Measurements from ENCODE around the gene FGF2.
"Not testable (repeated sequence)": the region's sequence is repeated elsewhere in the genome, so short reads cannot be mapped to it uniquely, and the experiment has no call there.

Gene FGF2

GRCh38 chr4:122784261-122784660, 42.4 kb upstream of the FGF2 start:
- TF ChIP-seq CTCF (IDR thresholded peaks at IDR 0.05; ENCODE audit: low read depth, low read length, missing control alignments): no peak
- DNase-seq (ENCODE audit: extremely low read depth, low read depth): no peak
- no peak overlapping the region for H3K4me3 ChIP-seq (replicated peaks; ENCODE audit: low read depth, low read length)

GRCh38 chr4:122785099-122785498, 41.5 kb upstream of the FGF2 start:
- no peak for TF ChIP-seq CTCF (IDR thresholded peaks at IDR 0.05; ENCODE audit: low read depth, low read length, missing control alignments)
- no peak for DNase-seq (ENCODE audit: extremely low read depth, low read depth)

GRCh38 chr4:122786296-122786695, 40.3 kb upstream of the FGF2 start:
- not testable (repeated sequence) for H3K4me3 ChIP-seq (replicated peaks; ENCODE audit: low read depth, low read length); DNase-seq (ENCODE audit: extremely low read depth, low read depth)

More at GRCh38 chr4:122785099-122785498, 41.5 kb upstream of the FGF2 start:
- H3K4me3 ChIP-seq (replicated peaks; ENCODE audit: low read depth, low read length): no peak overlapping the region

- not testable (repeated sequence) for H3K4me3 ChIP-seq (replicated peaks; ENCODE audit: low read depth, low read length); DNase-seq (ENCODE audit: extremely low read depth, low read depth)
Measured at GRCh38 chr4:122786920-122787319, 39.7 kb upstream of the FGF2 start.

GRCh38 chr4:122787940-122788339, 38.7 kb upstream of the FGF2 start:
- TF ChIP-seq CTCF (IDR thresholded peaks at IDR 0.05; ENCODE audit: low read depth, low read length, missing control alignments): no peak
- H3K4me3 ChIP-seq (replicated peaks; ENCODE audit: low read depth, low read length): no peak overlapping the region
- DNase-seq (ENCODE audit: extremely low read depth, low read depth): no peak

GRCh38 chr4:122788935-122789334, 37.7 kb upstream of the FGF2 start:
- H3K4me3 ChIP-seq (replicated peaks; ENCODE audit: low read depth, low read length): no peak overlapping the region
- TF ChIP-seq CTCF (IDR thresholded peaks at IDR 0.05; ENCODE audit: low read depth, low read length, missing control alignments): no peak

GRCh38 chr4:122793811-122794210, 32.8 kb upstream of the FGF2 start:
- no peak for TF ChIP-seq CTCF (IDR thresholded peaks at IDR 0.05; ENCODE audit: low read depth, low read length, missing control alignments)
- no peak for DNase-seq (ENCODE audit: extremely low read depth, low read depth)
- no peak overlapping the region for H3K4me3 ChIP-seq (replicated peaks; ENCODE audit: low read depth, low read length)

More at GRCh38 chr4:122788935-122789334, 37.7 kb upstream of the FGF2 start:
- no peak for DNase-seq (ENCODE audit: extremely low read depth, low read depth)

GRCh38 chr4:122796801-122797404, 29.7 kb upstream of the FGF2 start:
- TF ChIP-seq CTCF (IDR thresholded peaks at IDR 0.05; ENCODE audit: low read depth, low read length, missing control alignments): no peak
- H3K4me3 ChIP-seq (replicated peaks; ENCODE audit: low read depth, low read length): no peak overlapping the region
- DNase-seq (ENCODE audit: extremely low read depth, low read depth): no peak

Data from HFF-Myc (cell line).